Retinal pigment epithelial cell (primary cell): ENCODE results near the gene GPR180.

Experiments
- DNase-seq: peaks from one replicate; pipeline ENCODE4 v3.0.0-alpha.2; 2010; ENCODE audit warnings: low read depth
- H3K4me3 ChIP-seq: 2 replicates; pipeline ENCODE4 v1.5.1; 2011; ENCODE audit warnings: mild to moderate bottlenecking, low read length, control low read depth, moderate library complexity
- CTCF ChIP-seq: conservative IDR thresholded peaks from 2 replicates; pipeline ENCODE4 v1.5.1; 2011; ENCODE audit warnings: low read depth, low read length, control low read depth, inconsistent platforms

The GPR180 gene

DNA sequence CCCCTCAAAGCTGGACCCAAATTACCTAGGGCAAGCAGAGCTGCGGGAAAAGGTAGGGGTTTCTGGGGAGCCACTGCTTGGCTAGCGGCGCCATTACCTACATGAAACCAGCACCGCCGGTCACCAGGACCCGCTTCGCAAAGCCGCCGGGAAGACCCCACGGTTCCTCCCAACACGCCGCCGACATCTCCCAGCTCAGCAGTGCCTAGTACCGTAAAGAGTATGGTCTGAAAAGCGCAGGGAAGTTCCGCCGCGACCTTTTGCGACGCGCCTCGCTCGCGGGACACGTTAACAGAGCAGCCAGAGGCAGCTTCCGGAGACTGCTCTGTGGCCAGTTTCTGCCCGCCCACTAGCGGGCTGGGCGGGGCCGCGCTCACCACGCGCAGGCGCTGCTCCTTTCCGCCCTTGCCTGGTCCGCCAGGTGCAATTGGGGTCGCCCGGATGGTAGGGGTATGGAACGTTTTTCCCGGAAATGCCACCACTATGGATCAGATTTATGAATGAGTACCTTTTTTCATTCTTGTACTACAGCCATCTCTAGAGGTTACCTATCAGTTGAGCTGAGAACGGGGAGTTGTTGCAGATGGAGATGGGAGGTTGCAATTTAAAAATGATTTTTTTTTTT lies 5.6 kb upstream of the GPR180 start, which contains the start of gene TGDS:
TGDS (minus strand) TSS at position 203 of the 625 bp plus-strand sequence; CDS start at position 187, 16 bp downstream.
- DNase-seq, result peak; percentile 72
- H3K4me3 ChIP-seq, result peak within 1 kb of the TSS; percentile 99
- no peak for TF ChIP-seq CTCF

DNA sequence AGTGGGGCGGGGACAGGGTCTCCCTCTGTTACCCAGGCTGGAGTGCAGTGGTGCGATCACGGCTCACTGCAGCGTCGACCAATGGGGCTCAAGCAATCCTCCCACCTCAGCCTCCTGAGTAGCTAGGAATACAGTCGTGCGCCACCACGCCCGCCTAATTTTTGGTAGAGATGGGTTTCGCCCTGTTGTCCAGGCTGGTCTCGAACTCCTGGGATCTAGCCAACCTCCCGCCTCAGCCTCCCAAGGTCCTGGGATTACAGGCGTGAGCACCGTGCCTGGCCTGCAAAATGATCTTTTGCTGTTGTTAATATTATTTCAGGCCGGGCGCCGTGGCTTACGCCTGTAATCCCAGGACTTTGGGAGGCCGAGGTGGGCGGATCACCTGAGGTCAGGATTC lies 5.1 kb upstream of the GPR180 start:
- no peak for TF ChIP-seq CTCF
- H3K4me3 ChIP-seq, result peak overlapping the region; percentile 99
- no peak for DNase-seq

GRCh38 chr13:94598281-94598680 lies 3.4 kb upstream of the GPR180 start:
- DNase-seq, result no peak
- H3K4me3 ChIP-seq, result no peak overlapping the region
- no peak for TF ChIP-seq CTCF

GRCh38 chr13:94599877-94600276 lies 1.8 kb upstream of the GPR180 start:
- TF ChIP-seq CTCF, result no peak
- no peak overlapping the region for H3K4me3 ChIP-seq
- no peak for DNase-seq

- no peak for DNase-seq
- no peak for TF ChIP-seq CTCF
- peak overlapping the region; percentile 94 for H3K4me3 ChIP-seq
Observed at GRCh38 chr13:94602467-94602866, 810 bp downstream of the GPR180 start.

DNA sequence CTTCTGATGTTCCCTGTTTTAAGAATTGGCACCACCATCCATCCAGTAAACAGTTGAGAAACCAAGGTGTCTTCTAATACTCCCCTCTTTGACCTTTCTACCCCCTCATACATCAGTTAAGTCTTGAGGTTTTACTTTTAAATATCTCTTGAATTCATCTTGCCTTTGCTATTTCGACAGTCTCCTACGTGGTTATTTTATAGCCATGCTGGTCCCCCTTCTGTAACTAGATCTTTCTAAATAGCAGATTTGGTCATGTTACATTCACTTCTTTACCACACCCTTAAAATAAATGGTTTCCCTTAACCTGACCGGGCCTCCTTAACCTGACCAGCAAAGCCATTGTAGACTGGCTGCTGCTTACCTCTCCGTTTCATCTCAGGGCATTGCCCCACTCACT lies 5.4 kb downstream of the GPR180 start:
- no peak for TF ChIP-seq CTCF
- no peak for DNase-seq

GRCh38 chr13:94607939-94608338 lies 6.3 kb downstream of the GPR180 start:
- H3K4me3 ChIP-seq, result no peak overlapping the region
- no peak for TF ChIP-seq CTCF
- DNase-seq, result no peak

More for the DNA sequence above, 5.4 kb downstream of the GPR180 start:
- H3K4me3 ChIP-seq, result no peak overlapping the region
